Kidney capillary endothelial cell (primary cell): ENCODE results near the gene PHF2.

Source experiments
- DNase-seq: peaks from one replicate; pipeline ENCODE4 v3.0.0-alpha.2; 2018; ENCODE audit warnings: low spot score

The PHF2 gene

DNA sequence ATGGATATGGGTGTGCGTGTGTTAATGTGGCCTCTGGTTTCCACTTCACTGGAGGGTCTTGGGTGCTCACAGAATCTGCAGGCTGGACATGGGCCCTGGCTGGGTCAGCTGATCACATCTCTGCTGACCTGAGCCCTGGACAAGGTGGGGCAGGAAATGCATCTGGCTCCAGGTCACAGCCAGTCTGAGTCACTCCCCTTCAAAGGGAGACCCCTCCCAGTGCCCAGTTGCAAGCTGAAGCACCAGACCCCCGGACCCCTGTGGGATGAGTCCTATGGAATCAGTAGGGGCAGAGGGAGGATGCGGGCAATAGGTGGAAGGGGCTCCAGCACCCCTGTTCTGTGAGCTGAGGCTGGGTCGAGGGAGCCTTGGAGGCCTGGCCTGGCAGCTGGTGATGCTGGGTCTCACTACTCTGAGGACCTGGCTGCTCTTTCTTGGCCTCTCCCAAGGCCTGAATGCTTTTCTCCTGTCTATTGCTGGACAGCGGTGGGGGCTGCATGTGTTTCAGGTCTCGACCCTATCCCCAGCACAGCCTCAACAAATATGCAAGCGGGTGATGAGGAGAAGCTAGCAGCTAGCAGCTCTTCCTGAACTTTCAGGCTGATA lies 54.5 kb downstream of the PHF2 start:
- no peak for DNase-seq

DNA sequence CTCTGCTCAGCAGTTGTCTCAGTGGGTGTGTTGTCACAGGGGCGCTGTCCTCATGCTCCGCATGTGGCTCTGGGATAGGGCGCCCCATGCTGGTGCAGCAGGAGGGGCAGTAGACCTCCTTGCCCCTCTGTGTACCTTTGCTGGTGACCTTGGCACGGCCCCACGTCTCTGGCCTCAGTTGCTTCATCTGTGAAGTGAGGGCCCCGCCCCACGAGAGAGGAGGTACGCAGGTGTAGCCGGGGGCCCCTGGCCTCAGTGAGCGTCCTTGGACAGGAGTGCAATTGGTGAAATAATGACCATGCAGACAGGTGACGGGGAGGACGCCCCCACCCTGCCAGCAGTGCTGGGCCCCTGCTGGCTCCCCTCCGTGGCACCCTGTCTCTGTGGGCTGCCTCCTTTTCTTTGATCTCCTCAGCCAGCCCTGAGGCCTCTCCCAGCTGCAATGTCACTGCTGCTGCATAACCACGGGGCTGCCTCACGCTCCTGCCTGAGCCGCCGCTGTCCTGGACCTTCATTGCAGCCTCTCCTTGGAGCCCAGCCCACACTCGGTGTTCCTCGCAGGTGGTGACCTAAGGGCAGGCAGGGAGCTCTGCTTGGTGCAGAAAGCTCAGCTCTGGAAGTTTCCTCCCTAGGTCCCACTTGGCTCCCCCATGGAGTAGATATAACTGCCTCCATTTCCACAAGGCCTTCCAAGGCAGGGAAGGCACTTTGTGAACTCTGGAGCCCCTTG lies 57.3 kb downstream of the PHF2 start:
- DNase-seq: no peak

DNA sequence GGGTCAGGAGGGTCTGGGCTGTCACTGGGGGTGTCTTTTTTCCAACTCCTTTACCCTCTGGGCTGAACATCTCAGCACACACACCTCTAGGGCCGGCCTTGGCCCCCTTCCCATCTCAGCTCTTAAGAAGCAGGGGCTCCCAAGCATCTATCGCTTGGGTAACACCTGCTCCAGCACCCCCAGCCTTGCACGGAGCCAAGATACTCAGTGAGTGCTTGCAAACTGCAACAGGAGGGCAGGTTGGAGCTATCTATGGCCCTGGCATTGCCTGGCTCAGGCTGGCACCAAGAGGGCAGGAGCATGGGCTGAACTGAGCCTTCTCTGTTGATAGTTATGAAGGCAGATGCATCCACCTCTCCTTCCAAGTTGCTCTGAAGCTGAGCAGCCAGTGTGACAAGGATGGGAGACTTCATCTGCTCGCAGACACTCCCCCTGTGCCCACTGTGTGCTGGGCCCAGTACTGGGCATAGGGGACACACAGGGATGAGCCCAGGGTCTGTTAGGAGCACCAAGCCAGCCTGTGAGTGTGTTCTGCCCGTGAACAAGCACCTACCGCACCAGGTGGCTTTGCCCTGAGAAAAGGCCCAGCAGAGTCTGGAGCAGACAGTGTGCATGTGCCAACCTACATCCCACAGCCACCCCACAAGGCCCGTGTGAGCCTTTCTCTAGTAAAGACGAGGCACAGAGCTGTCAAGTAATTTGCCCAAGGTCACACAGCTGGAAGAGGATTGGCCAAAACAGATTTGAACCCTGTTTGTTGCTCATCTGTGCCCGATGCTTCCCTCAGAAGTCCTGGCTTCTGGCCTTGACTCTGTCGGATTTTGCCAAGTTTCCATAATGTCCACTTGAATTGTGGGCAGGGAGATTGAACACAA lies 58.2 kb downstream of the PHF2 start:
- no peak for DNase-seq

DNA sequence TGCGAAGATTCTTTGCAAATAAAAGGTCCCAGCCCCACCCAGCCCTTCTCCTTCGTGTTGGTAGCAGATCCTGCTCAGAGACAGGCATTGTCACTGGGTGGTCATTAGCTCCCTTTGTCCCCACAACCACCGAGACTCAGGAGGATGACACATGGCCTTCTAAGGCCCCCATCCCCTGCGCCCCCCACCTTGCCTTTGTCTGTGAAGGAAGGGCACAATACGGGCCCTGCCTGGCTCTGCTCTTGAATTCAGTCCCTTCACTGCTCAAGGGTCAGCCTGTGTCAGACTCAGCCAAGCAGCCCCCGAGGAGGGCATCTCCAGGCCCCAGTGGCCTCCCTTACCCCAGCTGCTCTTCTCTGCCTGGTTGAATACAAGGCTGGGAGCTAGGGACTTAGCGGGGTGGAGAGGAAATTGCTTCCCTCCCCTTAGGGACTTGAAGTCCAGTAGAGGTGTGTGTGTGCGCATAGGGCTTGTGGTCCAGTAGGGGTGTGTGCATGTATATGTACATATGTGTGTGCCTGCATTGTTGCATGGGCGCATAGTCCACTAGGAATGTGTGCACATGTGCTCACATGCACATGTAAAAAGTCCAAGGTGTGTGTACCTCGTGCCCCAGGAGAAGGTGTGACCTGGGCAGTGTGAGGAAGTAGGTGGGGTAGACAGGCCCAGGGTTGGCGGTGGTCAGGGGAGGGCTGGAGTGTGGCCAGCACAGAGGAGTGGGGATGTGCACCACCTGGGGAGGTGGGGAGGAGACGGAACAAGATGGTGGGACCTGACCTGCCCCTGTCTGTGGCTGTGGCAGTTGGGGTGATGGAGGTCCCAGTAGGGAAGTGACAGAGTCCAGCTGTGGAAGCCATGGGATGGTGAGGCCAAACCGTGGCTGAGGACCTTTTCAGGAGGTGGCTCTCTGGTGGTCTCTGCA lies 59.1 kb downstream of the PHF2 start:
- DNase-seq: no peak

DNA sequence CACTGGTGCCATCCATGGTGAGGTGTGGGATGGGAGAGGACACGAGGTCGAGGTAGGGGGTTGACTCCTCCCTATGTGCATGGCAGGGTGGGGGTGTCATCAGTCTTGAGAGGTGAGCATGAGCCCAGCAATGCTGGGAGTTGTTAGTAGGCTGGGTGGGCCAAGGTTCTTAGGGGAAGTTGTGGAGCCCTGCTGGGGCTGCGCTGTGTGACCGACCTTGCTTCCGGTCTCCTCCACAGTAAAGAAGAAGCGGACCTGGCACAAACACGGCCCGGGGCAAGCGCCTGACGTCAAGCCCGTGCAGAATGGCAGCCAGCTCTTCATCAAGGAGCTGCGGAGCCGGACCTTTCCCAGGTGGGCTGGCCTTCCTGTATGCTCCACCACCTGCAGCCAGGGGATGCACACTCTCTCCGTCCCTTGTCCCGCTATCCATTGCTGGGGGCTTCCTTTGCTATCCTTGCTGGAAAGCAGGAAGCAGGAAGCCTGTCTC lies 59.8 kb downstream of the PHF2 start:
- no peak for DNase-seq

DNA sequence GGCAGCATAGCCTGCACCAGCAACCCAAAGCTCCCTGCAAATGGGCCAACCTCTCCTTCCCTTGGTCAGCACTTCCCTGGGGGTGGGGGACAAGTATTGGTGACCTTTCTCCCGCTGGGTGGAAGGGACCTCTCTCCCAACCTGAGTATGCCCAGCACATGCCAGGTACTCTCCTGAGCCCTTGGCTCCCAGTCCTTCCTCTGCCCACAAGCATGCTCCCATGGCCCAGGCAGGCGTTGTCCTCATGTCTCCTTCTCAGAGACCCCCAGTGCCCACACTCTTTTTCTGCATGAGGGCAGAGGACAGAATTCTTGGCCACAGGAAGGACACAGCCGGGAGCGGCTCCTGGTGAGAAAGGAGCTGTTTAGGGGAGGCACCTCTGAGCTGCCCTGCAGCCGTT lies 60.3 kb downstream of the PHF2 start:
- DNase-seq: no peak

DNA sequence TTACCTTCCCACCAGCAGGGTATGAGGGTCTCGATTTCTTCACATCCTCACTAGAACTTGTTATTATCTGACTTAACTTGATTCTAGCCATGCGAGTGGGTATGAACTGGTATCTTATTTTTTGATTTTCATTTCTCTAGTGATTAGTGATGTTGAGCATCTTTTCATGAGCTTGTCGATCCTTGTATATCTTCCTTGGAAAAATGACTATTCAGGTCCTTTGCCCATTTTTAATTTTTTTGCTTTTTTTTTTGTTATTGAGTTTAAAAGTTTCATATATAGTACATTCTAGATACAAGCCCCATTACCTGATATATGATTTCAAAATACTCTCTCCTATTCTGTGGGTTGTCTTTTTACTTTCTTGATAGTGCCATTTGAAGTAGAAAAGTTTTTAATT lies 61.5 kb downstream of the PHF2 start:
- no peak for DNase-seq

DNA sequence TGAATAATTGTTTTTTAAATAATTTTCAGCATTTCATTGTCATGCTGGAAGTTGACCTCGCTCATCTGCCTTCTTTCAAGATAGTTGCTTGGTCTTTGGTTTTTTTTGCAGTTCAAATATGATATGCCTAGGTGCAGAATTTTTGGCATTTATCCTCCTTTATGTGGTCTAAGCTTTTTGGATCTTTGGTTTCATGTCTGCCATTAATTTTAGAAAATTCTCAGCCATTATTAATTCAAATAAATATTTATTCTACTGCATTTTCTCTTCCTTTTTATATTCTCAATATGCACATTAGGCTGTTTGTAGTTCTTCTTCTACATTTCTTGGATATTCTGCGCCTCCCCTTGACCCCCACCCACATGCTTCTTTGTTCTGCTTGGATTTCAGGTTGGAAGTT lies 63.6 kb downstream of the PHF2 start:
- no peak for DNase-seq

DNA sequence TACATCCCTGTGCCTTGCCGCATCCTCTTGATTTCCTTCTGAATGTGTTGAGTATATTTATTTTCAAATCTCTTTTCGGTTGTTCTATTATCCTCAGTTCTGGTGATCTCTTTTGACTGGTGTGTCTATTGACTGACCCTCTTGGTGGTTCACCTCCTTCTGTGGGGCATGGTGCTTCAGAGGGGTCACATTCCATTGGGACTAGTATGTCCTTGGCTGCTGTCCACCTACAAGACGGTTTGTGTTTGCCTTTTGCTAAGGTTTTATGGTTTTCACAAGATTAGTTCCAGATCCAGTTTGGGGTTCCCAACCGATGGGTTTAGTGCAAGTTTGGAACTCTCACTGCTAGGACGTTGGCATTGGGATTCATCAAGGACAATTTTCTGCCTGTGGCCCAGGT lies 66.6 kb downstream of the PHF2 start:
- no peak for DNase-seq

DNA sequence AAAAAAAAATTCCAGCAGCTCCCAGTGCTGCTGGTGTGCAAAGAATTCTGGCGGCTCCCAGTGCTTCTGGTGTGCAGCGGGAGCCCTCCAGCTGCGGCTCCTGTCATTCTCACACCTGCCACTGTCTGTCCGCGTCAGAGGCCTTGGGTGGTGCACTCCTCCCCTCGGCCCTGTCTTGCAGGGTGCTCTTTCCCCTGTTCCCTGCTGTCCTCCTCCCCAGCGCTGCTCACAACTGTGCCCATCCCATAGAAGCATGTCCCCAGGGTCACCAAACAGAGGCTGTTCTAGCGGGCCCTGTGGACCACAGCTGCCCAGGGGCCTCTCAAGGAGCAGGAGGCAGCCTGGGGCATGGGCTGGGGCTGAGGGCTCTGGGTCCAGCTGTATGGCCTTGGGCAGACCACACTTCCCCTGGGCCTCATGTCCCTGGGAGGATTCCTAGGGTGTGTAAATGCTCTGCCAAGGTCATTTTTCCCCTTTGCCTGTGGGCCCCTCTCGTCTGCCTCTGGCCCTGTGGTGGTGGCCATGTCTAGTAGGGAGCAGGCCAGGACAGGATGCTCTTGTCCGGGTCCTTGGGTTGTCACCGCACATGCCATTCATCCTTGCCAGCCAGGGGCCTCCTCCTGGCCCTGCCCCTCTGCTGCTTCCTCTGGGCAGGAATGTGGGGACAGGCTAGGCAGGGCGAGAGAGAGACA lies 68.2 kb downstream of the PHF2 start:
- no peak for DNase-seq

DNA sequence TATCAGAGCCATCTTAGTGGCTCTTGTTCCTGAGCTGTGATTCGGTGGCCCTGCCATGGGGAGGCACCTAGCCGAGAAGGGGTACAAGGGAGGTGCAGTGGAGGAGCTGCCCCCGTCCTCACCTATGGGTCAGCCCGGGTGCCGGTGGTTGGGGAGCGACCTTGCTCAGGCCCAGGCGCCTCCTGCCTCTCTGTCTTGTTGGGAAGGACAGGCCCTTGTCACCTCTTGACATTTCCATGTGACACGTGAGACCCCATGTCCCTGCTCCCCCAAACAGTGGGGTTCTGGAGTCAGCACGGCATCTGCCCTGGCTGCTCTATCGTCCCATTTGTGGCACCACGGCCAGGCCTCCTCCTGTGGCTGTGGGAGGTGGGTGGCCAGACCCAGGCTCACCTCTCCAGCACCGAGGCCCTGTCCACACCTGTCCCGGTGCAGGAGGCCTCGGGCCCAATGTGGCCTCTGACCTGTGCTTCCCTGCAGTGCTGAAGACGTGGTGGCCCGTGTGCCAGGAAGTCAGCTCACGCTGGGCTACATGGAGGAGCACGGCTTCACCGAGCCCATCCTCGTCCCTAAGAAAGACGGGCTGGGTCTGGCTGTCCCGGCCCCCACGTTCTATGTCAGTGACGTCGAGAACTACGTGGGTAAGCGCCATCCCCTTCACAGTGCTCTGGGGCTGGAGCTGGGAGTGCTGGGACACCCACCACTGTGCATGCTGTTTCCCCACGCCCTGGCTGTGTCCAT lies 68.9 kb downstream of the PHF2 start:
- no peak for DNase-seq

DNA sequence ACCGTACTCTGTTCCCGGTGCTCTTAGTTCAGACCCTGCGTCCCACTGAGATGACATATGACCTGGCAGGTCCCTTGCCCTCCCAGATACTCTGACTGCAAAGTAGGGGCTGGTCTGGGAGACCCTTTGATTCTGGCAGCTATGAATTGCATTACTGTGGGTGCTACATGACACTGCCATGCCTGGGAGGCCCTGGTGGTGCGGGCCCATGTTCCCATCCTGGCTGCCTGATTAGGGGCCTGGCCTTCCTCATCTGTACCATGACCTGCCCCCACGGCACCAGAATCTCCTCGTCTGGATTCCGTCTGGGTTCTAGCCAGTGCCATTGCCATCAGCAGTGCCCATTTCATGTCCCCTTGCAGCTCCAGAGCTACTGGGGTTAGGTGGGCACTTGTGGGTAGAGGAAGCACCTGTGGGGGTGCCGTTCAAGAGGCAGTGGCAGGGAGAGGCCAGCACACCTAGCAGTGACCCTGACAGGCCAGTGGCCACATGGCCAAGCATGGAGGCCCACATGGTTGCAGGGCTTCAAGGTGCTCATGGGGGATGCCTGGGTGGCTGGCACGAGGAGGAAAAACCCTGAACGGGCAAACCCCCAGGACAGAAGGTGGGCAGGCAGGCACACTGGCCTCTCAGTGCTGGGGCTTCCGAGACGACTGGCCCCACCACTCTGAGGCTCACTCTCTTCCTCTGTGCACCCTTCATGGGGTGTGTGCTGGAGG lies 69.7 kb downstream of the PHF2 start:
- DNase-seq: no peak

DNA sequence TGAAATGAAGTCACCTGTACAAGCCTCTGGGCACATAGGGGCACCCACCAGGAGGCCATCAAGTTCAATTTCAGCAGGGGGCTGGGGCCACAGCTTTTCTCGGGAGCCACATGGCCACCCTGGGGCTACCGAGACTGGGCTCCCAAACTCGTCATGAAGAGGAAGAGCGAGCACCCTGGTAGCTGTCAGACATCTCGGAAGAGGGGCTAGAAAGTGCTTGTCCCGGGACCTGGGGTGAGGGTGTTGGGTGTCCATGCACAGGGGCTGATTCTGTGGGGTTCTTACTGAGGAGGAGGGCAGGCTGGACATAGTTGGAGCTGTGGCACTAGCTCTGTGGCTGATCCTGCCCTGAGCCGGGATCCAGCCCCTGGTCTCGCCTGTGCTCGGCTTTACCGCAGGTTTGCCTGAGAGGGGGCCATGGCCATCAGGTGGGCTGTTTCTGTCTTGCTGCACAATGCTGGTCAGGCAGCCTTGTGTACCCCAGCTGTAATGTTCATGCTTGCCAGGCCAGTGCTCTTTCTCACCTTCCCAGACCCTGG lies 70.3 kb downstream of the PHF2 start:
- no peak for DNase-seq

DNA sequence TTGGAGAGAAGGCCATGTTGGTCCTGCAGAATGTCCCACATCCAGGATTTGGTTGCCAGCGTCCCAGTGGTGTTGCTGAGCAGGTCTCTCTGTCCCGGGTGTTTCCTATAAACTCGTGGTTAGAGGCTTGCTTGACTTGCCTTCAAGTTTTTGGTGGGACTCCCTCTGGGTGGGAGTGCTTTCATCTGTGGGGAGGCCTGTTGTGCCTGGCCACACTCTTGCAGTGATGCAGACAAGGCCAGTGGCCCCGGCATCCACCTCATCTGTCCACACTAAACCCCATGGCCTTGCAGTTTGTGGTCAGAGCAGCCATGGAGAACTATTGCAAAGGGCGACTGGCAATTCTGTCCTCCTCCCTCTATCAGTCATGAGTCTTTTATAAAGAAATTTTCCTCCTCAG lies 71.8 kb downstream of the PHF2 start:
- no peak for DNase-seq

DNA sequence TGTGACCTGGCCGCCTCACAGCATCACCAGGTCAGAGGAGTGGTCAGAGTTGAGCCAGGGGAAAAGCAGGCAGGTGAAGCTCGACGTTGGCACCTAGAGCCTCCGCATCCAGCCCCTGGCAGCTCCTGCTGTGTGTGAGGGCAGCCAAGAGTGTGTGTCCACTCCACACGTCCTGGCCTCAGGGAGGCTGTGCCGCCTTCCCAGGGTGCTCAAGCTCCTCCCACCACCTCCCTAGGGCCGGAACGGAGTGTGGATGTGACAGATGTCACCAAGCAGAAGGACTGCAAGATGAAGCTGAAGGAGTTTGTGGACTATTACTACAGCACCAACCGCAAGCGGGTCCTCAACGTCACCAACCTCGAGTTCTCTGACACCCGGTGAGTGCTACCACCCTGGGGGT lies 72.5 kb downstream of the PHF2 start:
- DNase-seq: no peak

DNA sequence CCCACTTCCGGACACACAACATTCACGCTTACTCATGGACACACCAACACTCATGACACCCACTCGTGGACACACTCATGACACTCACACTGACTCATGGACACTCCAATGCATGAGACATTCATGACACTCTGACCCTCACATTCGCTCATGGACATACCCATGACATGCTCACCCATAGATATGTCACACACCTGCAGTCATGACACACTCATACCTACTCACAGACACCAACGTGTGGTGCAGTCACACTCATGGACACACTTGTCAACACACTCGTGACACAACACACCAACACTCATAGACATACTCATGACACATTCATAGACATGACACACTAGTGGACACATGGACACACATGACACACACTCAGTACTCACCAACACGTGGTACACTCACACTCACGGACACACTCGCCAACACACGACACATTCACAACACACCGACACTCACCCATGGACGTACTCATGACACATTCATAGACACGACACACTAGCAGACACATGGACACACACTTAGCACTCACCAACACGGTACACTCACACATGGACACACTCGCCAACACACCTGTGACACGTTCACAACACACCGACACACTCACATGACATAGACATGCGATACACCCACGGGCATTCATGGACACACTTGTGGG lies 73.4 kb downstream of the PHF2 start:
- DNase-seq: no peak

DNA sequence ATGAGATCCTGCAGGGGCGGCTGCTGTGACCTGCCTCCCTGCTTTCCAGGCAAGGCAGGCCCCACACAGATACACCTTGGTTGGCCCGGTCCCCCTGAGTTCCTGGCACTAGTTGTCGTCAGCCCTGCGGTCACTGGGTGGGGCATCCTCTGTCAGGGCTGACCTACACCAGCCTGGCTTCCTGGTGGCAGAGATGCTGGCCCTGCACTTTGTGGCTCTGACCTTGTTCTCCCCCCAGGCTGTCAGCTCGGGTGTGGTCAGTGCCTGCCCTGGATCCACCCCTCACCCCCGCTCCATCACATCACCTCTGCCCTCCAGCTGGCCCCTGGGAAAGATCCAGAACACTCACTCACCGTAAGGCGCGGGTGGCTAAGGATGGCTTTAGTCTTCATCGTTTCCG lies 74.1 kb downstream of the PHF2 start:
- no peak for DNase-seq

DNA sequence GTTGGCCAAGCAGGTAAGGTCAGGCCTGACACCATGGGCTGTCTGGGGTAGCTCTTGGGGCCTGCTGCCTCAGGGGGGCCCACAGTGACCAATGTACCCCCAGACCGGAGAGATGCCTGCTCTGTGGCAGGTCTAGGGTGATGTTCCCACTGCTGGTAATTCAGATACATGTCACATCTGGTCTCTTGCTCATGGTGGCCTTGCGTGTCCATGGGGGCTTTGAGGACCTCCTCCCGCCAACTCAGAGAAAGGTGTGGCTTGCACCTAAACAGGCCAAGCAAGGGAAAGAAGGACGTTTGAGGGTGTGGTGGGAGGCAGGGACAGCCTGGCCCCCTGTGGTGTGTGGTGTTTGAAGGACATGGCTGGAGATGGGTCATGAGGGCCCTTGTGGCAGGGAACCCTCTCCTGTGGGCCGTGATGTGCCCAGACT lies 75.2 kb downstream of the PHF2 start:
- no peak for DNase-seq
